Nucleus accumbens (tissue), 56 donors: ENCODE results near the gene CBX4.
A peak's percentile ranks its signal among the peaks of the same experiment; 100 is the strongest.

Source experiments
- DNase-seq, 56 donors: peaks; one replicate each; lab custom pipeline; 2025; lab: John Stamatoyannopoulos, UW

Gene CBX4

GRCh38 chr17:79814974-79815835, 24.0 kb downstream of the CBX4 start:
- peak in 3 of 56 donors; percentile 13 to 41 (median 20) for DNase-seq

- DNase-seq = peak in 1 of 56 donors; percentile 20
Observed at GRCh38 chr17:79814127-79814973, 24.9 kb downstream of the CBX4 start.

GRCh38 chr17:79813297-79814126, 25.7 kb downstream of the CBX4 start:
- DNase-seq = peak in 3 of 56 donors; percentile 21 to 35 (median 30)

GRCh38 chr17:79812353-79813258, 26.6 kb downstream of the CBX4 start:
- DNase-seq = peak in 1 of 56 donors; percentile 26

- no peak for DNase-seq
Observed at GRCh38 chr17:79811868-79812352, 27.3 kb downstream of the CBX4 start.

GRCh38 chr17:79811011-79811867, 28.0 kb downstream of the CBX4 start:
- peak in 11 of 56 donors; percentile 11 to 59 (median 34) for DNase-seq

- DNase-seq = peak in 48 of 56 donors; percentile 11 to 84 (median 58)
Observed at GRCh38 chr17:79810130-79811010, 28.9 kb downstream of the CBX4 start.

GRCh38 chr17:79809530-79810129, 29.6 kb downstream of the CBX4 start:
- DNase-seq = no peak

- peak in 2 of 56 donors; percentile 6 to 25 for DNase-seq
Observed at GRCh38 chr17:79808763-79809529, 30.3 kb downstream of the CBX4 start.

GRCh38 chr17:79806863-79807720, 32.1 kb downstream of the CBX4 start:
- DNase-seq = no peak

- DNase-seq = no peak
Observed at GRCh38 chr17:79806446-79806760, 32.8 kb downstream of the CBX4 start.

GRCh38 chr17:79804856-79805696, 34.2 kb downstream of the CBX4 start:
- DNase-seq = no peak

GRCh38 chr17:79803997-79804855, 35.0 kb downstream of the CBX4 start:
- no peak for DNase-seq
